HCT116 (cell line): ENCODE results near the gene TUBB4A. TPM values are rescaled to one million over a fixed set of nuclear protein-coding genes. Genes with fewer than 3 reads are reported as not detected.

Source experiments
- ATAC-seq: fragments of 200-7000 bp; cut with Tn5 transposase; 2 replicates; pipeline ENCODE4 v1.9.1; 2020; ENCODE audit warnings: mild to moderate bottlenecking, moderate library complexity
- BruUV-seq: library from RNA; stranded (reverse); fragments of 400-500 nt; replicated peaks from 2 replicates; lab custom pipeline; 2021; lab: Mats Ljungman, UMichigan
- CTCF ChIA-PET: fragments of 300-600 bp; sonication (Branson Sonifier 250); formaldehyde crosslinking; loops from one replicate; lab custom pipeline; 2021; ENCODE audit warnings: antibody characterized with exemption; lab: Charles Lee
- POLR2A ChIA-PET: fragments of 300-600, 350-600 bp; sonication (Branson Sonifier 250); formaldehyde crosslinking; loops from one replicate; lab custom pipeline; 2021; ENCODE audit warnings: antibody characterized with exemption; lab: Charles Lee
- RAD21 ChIA-PET, 2 experiments: fragments of 300-600 bp; sonication (Branson Sonifier 250); formaldehyde crosslinking; loops; one replicate each; lab custom pipeline; 2023; ENCODE audit warnings: low total read pairs in 2 of 2; ENCODE audit not compliant: uncharacterized antibody in 2 of 2, unreplicated experiment in 2 of 2, low non-redundant PET in 1 of 2; lab: Charles Lee
- DNase-seq: peaks from one replicate; pipeline ENCODE4 v3.0.0-alpha.2; 2010; ENCODE audit warnings: low read depth, low spot score
- H2AFZ ChIP-seq: fragments of 200-600 bp; shearing (Covaris generic), sonication (generic); 2 replicates; pipeline ENCODE4 v1.6.1; 2017; ENCODE audit warnings: low read depth, mixed run types, mixed read lengths, antibody characterized with exemption, low read length; ENCODE audit not compliant: poor library complexity, severe bottlenecking
- H3K27ac ChIP-seq: 2 replicates; pipeline ENCODE4 v1.5.1; 2012; ENCODE audit warnings: low read depth, low read length
- H3K27me3 ChIP-seq: fragments of 200-600 bp; sonication (generic); 2 replicates; pipeline ENCODE4 v1.6.1; 2016; ENCODE audit warnings: mixed run types, low read length, mixed read lengths; ENCODE audit not compliant: insufficient read depth
- H3K36me3 ChIP-seq, 2 experiments: fragments of 200-500 bp in 1 of 2; fragments of 200-600 bp in 1 of 2; sonication (Bioruptor generic) in 1 of 2; sonication (generic) in 1 of 2; 2 replicates each; pipeline versions ENCODE4 v1.5.1 to v1.6.1; 2014 to 2016; ENCODE audit warnings: low read length in 2 of 2, inconsistent platforms in 1 of 2, mixed read lengths in 1 of 2, mixed run types in 1 of 2; ENCODE audit not compliant: insufficient read depth in 2 of 2, control insufficient read depth in 1 of 2
- H3K4me1 ChIP-seq, 2 experiments: fragments of 200-600 bp in 1 of 2; sonication (generic) in 1 of 2; 2 replicates each; pipeline versions ENCODE4 v1.5.1 to v1.6.1; 2012 to 2017; ENCODE audit warnings: low read length in 2 of 2, inconsistent platforms in 1 of 2, mild to moderate bottlenecking in 1 of 2, mixed read lengths in 1 of 2, mixed run types in 1 of 2, moderate library complexity in 1 of 2; ENCODE audit not compliant: insufficient read depth in 2 of 2, control insufficient read depth in 1 of 2
- H3K4me2 ChIP-seq: fragments of 200-600 bp; sonication (generic); 2 replicates; pipeline ENCODE4 v1.6.1; 2017; ENCODE audit warnings: mixed run types, low read length, mixed read lengths
- H3K4me3 ChIP-seq, 2 experiments: fragments of 200-600 bp in 1 of 2; sonication (generic) in 1 of 2; replicated peaks in 1 of 2; 2 replicates each; pipeline ENCODE4 v1.5.1; 2011 to 2016; ENCODE audit warnings: low read length in 2 of 2, control low read depth in 1 of 2, low read depth in 1 of 2, mild to moderate bottlenecking in 1 of 2, mixed read lengths in 1 of 2, mixed run types in 1 of 2
- H3K79me2 ChIP-seq: fragments of 200-600 bp; sonication (generic); 2 replicates; pipeline ENCODE4 v1.6.1; 2017; ENCODE audit warnings: mild to moderate bottlenecking, mixed run types, low read length, moderate library complexity, mixed read lengths; ENCODE audit not compliant: insufficient read depth
- H3K9ac ChIP-seq: fragments of 200-600 bp; sonication (generic); 2 replicates; pipeline ENCODE4 v1.6.1; 2016; ENCODE audit warnings: low read length, mixed read lengths
- H3K9me2 ChIP-seq: fragments of 200-600 bp; sonication (generic), shearing (Covaris generic); 2 replicates; pipeline ENCODE4 v1.6.1; 2017; ENCODE audit warnings: mixed run types, mild to moderate bottlenecking, moderate library complexity; ENCODE audit not compliant: insufficient read depth
- H3K9me3 ChIP-seq, 2 experiments: fragments of 200-500 bp in 1 of 2; fragments of 200-600 bp in 1 of 2; sonication (Bioruptor generic) in 1 of 2; sonication (generic) in 1 of 2; 2 replicates each; pipeline ENCODE4 v1.6.1; 2014 to 2017; ENCODE audit warnings: low read length in 2 of 2, mixed read lengths in 2 of 2, inconsistent platforms in 1 of 2, low read depth in 1 of 2, mild to moderate bottlenecking in 1 of 2, mixed run types in 1 of 2, moderate library complexity in 1 of 2; ENCODE audit not compliant: control insufficient read depth in 1 of 2, insufficient read depth in 1 of 2
- H4K20me1 ChIP-seq: fragments of 200-600 bp; sonication (generic), shearing (Covaris generic); 2 replicates; pipeline ENCODE4 v1.6.1; 2017; ENCODE audit warnings: mixed run types, mild to moderate bottlenecking, moderate library complexity; ENCODE audit not compliant: insufficient read depth
- ATF3 ChIP-seq: IDR thresholded peaks from 2 replicates; pipeline ENCODE4 v1.6.1; 2012
- CBX3 ChIP-seq: IDR thresholded peaks from 2 replicates; pipeline ENCODE4 v1.6.1; 2012; ENCODE audit warnings: low read depth
- CEBPB ChIP-seq: IDR thresholded peaks from 2 replicates; pipeline ENCODE4 v1.6.1; 2012; ENCODE audit warnings: low read depth
- EGR1 ChIP-seq: IDR thresholded peaks from 2 replicates; pipeline ENCODE4 v1.6.1; 2012; ENCODE audit warnings: low read depth
- FOSL1 ChIP-seq: IDR thresholded peaks from 2 replicates; pipeline ENCODE4 v1.6.1; 2012; ENCODE audit warnings: low read depth
- JUND ChIP-seq: IDR thresholded peaks from 2 replicates; pipeline ENCODE4 v1.6.1; 2012
- POLR2A ChIP-seq: IDR thresholded peaks from 2 replicates; pipeline ENCODE4 v1.7.0; 2011; ENCODE audit warnings: borderline replicate concordance; ENCODE audit not compliant: insufficient read depth, insufficient read length; ENCODE audit errors: extremely low read depth
- POLR2AphosphoS5 ChIP-seq: IDR thresholded peaks from 2 replicates; pipeline ENCODE4 v1.6.1; 2011; ENCODE audit warnings: mild to moderate bottlenecking, low read depth, low read length, moderate library complexity
- SP1 ChIP-seq: IDR thresholded peaks from 2 replicates; pipeline ENCODE4 v1.6.1; 2012; ENCODE audit warnings: low read depth
- SRF ChIP-seq: IDR thresholded peaks from 2 replicates; pipeline ENCODE4 v1.6.1; 2012; ENCODE audit warnings: low read depth
- TCF7L2 ChIP-seq: IDR thresholded peaks from 2 replicates; pipeline ENCODE4 v1.7.0; 2011; ENCODE audit warnings: borderline replicate concordance, inconsistent platforms; ENCODE audit not compliant: insufficient read depth, insufficient read length; ENCODE audit errors: extremely low read depth
- YY1 ChIP-seq: IDR thresholded peaks from 2 replicates; pipeline ENCODE4 v1.6.1; 2011; ENCODE audit warnings: low read length, low read depth, moderate library complexity, mild to moderate bottlenecking; ENCODE audit not compliant: insufficient replicate concordance; ENCODE audit errors: extremely low read depth
- ZFX ChIP-seq: fragments of 450-650 bp; IDR thresholded peaks from 2 replicates; pipeline ENCODE4 v1.6.1; 2017
- ZNF274 ChIP-seq: fragments of 200-500 bp; sonication (Bioruptor generic); IDR thresholded peaks from 2 replicates; pipeline ENCODE4 v1.6.1; 2014; ENCODE audit warnings: mild to moderate bottlenecking, low read depth, low read length, inconsistent platforms
- intact Hi-C: fragments of 100-400 bp; cut with micrococcal nuclease; formaldehyde crosslinking; loops from 2 replicates; pipeline ENCODE4 v1.10.0; 2022
- total RNA-seq: library from RNA; stranded (reverse); gene quantifications from one replicate; pipeline ENCODE4 v1.2.1, GENCODE V29; 2021; ENCODE audit not compliant: unreplicated experiment
- TF ChIP-seq, protein P1 (sequence below): IDR thresholded peaks from 2 replicates; pipeline ENCODE4 v1.6.1; 2011; ENCODE audit warnings: mild to moderate bottlenecking, low read length, moderate library complexity; ENCODE audit not compliant: insufficient replicate concordance; ENCODE audit errors: extremely low read depth
- TF ChIP-seq, protein P2 (sequence below): IDR thresholded peaks from 2 replicates; pipeline ENCODE4 v1.6.1; 2012

The TUBB4A gene
- total RNA-seq, 1 experiment from 2014 or later = 32.5 TPM

DNA sequence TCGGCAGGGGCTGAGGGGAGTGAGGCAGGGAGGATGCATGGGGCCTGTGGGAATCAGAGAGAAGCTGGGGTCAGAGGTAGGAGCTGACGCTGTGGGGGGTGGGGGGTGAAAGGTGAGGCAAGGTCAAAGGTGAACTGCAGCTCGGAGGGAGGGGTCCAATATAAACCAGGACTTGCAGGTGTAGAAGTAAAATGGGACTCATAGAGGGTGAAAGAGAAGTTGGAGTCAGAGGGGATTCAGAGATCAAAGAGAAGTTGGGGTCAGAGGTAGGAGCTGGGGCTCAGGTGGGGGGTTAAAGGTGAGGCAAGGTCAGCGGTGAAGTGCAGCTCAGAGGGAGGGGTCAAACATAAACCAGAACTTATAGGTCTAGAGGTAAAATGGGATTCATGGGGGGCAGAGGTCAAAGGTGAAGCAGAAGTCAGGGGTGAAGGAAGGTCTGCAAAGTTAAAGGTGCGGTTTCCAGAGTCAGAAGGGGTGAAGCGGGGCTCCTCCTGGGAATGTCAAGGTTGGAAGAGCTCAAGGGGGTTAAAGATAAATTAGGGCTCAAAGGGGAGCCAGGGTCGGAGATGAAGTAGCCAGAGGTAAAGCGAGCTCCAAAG lies 7.6 kb downstream of the TUBB4A start:
- Histone ChIP-seq H3K79me2 (no peaks in the 10 kb centered on the region), H3K9me2 (no peaks in the 10 kb centered on the region), H3K9ac (no peak overlapping the region), H3K4me1 (no peaks in the 10 kb centered on the region), H3K4me3 (no peak overlapping the region), H3K9me3 (peaks cover 0 to 10% of the 10 kb centered on the region in 2 experiments; a peak in 1 of 4 replicates), H3K4me2 (no peak overlapping the region), H3K27ac (no peak overlapping the region), H3K27me3 (no peaks in the 10 kb centered on the region), H2AFZ (no peak overlapping the region), H4K20me1 (no peaks in the 10 kb centered on the region), H3K36me3 (no peaks in the 10 kb centered on the region)
- DNase-seq (no peak), ATAC-seq (no peak)
- ChIA-PET RAD21 (no interaction called here), POLR2A (no interaction called here), CTCF (no interaction called here)
- TF ChIP-seq ZFX (no peak), ZNF274 (no peak), SRF (no peak), SP1 (no peak), EGR1 (no peak), CEBPB (no peak), CBX3 (no peak), ATF3 (no peak)
- intact Hi-C loops = no loop called here
- BruUV-seq = TSS peak; percentile 79

GRCh38 chr19:6491802-6492592 lies 10.1 kb downstream of the TUBB4A start:
- intact Hi-C loops = no loop called here
- H3K9me2 ChIP-seq = no peaks in the 10 kb centered on the region
- no peaks in the 10 kb centered on the region for H3K36me3 ChIP-seq
- DNase-seq (no peak), ATAC-seq (no peak)
- POLR2A ChIA-PET = no interaction called here
- CTCF ChIA-PET = interaction anchor here (0.6 kb wide), 1 partner anchor 25 kb away, joined by 3 read pairs; no protein-coding TSS in a partner anchor
- H3K4me1 ChIP-seq = no peaks in the 10 kb centered on the region
- H3K4me3 ChIP-seq = no peak overlapping the region
- no peaks in the 10 kb centered on the region for H4K20me1 ChIP-seq
- RAD21 ChIA-PET = no interaction called here
- no peak overlapping the region for H3K27ac ChIP-seq
- H3K4me2 ChIP-seq = no peak overlapping the region
- H3K27me3 ChIP-seq = no peaks in the 10 kb centered on the region
- H2AFZ ChIP-seq = no peak overlapping the region
- no TSS peak for BruUV-seq
- H3K79me2 ChIP-seq = no peaks in the 10 kb centered on the region
- peaks cover 0 to 10% of the 10 kb centered on the region in 2 experiments; a peak in 1 of 4 replicates for H3K9me3 ChIP-seq
- no peak overlapping the region for H3K9ac ChIP-seq
- no peak for TF ChIP-seq ZFX
- TF ChIP-seq POLR2A = no peak
- no peak for TF ChIP-seq POLR2AphosphoS5
- TF ChIP-seq TCF7L2 = no peak
- TF ChIP-seq, protein P1, sequence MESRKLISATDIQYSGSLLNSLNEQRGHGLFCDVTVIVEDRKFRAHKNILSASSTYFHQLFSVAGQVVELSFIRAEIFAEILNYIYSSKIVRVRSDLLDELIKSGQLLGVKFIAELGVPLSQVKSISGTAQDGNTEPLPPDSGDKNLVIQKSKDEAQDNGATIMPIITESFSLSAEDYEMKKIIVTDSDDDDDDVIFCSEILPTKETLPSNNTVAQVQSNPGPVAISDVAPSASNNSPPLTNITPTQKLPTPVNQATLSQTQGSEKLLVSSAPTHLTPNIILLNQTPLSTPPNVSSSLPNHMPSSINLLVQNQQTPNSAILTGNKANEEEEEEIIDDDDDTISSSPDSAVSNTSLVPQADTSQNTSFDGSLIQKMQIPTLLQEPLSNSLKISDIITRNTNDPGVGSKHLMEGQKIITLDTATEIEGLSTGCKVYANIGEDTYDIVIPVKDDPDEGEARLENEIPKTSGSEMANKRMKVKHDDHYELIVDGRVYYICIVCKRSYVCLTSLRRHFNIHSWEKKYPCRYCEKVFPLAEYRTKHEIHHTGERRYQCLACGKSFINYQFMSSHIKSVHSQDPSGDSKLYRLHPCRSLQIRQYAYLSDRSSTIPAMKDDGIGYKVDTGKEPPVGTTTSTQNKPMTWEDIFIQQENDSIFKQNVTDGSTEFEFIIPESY = no peak
- TF ChIP-seq SP1 = no peak
- no peak for TF ChIP-seq SRF
- no peak for TF ChIP-seq ZNF274
- no peak for TF ChIP-seq YY1
- no peak for TF ChIP-seq JUND
- no peak for TF ChIP-seq FOSL1
- TF ChIP-seq, protein P2, sequence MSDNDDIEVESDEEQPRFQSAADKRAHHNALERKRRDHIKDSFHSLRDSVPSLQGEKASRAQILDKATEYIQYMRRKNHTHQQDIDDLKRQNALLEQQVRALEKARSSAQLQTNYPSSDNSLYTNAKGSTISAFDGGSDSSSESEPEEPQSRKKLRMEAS = no peak
